ENCODE data around the gene DNAJC5. TPM values are rescaled to one million over a fixed set of nuclear protein-coding genes. Genes with fewer than 3 reads are reported as not detected.

DNAJC5 gene
- total and polyA plus RNA-seq, 12 donors = 19.5 to 52.2 (median 38.3) TPM

DNA sequence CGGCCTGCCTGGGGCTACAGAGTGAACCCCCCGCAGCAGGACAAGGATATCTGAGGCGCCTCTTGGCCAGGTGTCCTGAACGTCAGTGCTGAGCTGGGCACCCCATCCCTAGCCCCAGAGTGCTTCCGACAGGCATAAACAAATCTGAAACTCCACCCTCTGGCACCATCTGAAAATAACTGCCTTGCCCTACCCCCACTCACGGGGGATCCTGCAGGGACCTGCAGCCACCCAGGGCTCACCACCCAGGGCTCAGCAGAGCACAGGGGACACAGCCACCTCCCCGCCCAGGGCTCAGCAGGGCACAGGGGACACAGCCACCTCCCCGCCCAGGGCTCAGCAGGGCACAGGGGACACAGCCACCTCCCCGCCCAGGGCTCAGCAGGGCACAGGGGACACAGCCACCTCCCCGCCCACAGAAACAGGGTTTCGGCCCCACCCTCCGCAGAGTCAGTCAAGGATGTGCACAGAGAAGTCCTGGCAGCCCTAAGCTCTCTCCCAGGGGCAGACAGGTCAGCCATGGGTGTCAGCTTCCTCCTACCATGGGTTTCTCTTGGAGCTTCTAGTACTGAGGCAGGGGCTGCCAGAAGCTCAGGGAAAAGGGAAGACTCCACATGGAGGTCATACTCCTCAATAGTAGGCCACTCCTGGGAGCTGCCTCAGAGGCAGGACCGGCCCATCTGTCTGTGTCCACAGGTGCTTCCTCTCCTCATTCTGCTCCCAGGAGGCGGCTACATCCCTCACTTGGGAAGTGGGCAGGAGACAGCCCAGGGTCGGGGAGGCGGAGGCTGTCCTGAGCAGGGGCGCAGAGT is 56.7 kb downstream of the DNAJC5 start:
- intact Hi-C loops (cut with DNase I) = no loop called here
- peak overlapping the region; percentile 34 to 98 (median 93) for H3K27ac ChIP-seq
- peaks cover 0 to 3% (median 0%) of the 10 kb centered on the region in 9 donors for H3K36me3 ChIP-seq
- H3K27me3 ChIP-seq = no peaks in the 10 kb centered on the region
- TF ChIP-seq, protein P1, sequence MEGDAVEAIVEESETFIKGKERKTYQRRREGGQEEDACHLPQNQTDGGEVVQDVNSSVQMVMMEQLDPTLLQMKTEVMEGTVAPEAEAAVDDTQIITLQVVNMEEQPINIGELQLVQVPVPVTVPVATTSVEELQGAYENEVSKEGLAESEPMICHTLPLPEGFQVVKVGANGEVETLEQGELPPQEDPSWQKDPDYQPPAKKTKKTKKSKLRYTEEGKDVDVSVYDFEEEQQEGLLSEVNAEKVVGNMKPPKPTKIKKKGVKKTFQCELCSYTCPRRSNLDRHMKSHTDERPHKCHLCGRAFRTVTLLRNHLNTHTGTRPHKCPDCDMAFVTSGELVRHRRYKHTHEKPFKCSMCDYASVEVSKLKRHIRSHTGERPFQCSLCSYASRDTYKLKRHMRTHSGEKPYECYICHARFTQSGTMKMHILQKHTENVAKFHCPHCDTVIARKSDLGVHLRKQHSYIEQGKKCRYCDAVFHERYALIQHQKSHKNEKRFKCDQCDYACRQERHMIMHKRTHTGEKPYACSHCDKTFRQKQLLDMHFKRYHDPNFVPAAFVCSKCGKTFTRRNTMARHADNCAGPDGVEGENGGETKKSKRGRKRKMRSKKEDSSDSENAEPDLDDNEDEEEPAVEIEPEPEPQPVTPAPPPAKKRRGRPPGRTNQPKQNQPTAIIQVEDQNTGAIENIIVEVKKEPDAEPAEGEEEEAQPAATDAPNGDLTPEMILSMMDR (IDR thresholded peaks at IDR 0.05) = no peak
- no peaks in the 10 kb centered on the region for H3K9me3 ChIP-seq
- H3K4me3 ChIP-seq = peak overlapping the region in 6 of 10 donors; percentile 23 to 46 (median 40)
- DNase-seq (peak in 1 of 2 donors; percentile 61), ATAC-seq (peak in 6 of 8 donors; percentile 0 to 24 (median 8))
- 45 to 59% methylated on average over 15 to 17 of the region's 17 CpGs for WGBS, 2 donors
- H3K4me1 ChIP-seq = peaks cover 41 to 92% (median 87%) of the 10 kb centered on the region in 9 donors

DNA sequence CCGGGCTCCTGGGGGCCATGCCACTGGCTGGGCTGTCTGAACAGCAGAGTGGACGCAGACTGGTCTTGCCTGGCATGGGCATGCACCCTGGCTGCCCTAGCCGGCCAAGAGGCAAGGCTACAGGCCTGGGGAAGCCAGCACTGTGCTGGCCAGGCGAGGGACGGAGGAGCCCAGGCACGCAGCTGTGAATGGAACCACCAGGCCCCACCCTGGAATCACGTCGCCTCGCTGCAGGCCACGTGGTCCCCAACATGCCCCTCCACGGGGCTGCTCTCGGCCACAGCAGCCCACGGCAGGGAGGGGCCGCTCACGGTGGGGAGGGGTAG is 57.2 kb downstream of the DNAJC5 start:
- ATAC-seq (no peak), DNase-seq (no peak)
- Histone ChIP-seq H3K4me3 (peak overlapping the region in 1 of 10 donors; percentile 46), H3K36me3 (peaks cover 0 to 3% (median 0%) of the 10 kb centered on the region in 9 donors), H3K27ac (peak overlapping the region; percentile 34 to 98 (median 93)), H3K27me3 (no peaks in the 10 kb centered on the region), H3K4me1 (peaks cover 44 to 92% (median 89%) of the 10 kb centered on the region in 9 donors), H3K9me3 (no peaks in the 10 kb centered on the region)
- TF ChIP-seq, protein P1 (IDR thresholded peaks at IDR 0.05) = no peak
- intact Hi-C loops (cut with DNase I) = no loop called here
- WGBS, 2 donors = 44 to 46% methylated on average over 15 of the region's 15 CpGs

DNA sequence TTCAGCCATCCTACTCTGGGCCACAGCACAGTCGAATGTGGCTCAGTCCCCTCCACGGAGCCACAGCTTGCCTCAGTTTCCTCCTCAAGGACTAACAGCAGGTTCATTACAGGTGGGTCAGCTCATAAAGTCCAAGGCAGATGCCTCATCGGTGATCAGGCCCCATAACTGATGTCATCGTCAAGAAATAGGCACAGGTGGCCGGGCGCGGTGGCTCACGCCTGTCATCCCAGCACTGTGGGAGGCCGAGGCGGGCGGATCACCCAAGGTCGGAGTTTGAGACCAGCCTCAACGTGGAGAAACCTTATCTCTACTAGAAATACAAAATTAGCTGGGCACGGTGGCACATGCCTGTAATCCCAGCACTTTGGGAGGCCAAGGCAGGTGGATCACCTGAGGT is 57.8 kb downstream of the DNAJC5 start:
- DNase-seq = no peak
- 58 to 72% methylated on average over 14 of the region's 14 CpGs for WGBS, 2 donors

DNA sequence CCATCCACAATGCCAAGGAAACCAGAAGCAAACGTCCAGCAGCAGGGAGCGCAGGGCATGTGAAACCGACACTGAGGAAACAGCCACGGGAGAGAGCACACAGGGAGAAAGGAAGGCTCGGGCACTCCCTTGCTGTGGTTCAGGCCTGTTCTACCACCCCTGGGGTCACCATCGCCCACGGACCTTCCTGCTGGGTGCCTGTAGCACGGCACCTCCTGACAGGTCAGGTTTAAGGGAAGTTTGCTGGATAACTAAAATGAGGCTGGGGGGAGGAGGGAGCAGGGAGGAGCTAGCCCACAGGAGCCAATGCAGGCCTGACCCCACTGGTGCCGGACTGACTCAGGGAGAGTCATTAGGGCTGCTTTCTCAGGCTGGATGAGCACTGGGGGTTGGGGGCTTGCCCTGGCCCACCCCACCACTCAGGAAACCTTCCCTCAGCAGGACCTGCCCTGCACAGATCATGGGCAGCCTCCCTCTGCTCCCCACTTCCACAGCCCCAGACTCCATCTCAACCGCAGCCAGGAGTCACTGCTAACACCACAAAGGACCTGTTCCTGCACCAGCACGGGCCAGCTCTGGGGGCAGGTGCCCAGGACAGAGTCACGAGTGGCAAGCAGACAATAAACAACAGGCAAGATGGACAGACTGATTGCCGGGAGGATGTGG is 59.0 kb downstream of the DNAJC5 start:
- no peak for DNase-seq
- H3K9me3 ChIP-seq = no peaks in the 10 kb centered on the region
- H3K27ac ChIP-seq = peak overlapping the region in 8 of 10 donors; percentile 17 to 98 (median 95)
- 47 to 52% methylated on average over 13 of the region's 13 CpGs for WGBS, 2 donors
- TF ChIP-seq, protein P1 (IDR thresholded peaks at IDR 0.05) = no peak
- peaks cover 0 to 5% (median 0%) of the 10 kb centered on the region in 9 donors for H3K36me3 ChIP-seq
- peak overlapping the region in 5 of 10 donors; percentile 3 to 100 (median 86) for H3K4me3 ChIP-seq
- H3K4me1 ChIP-seq = peaks cover 30 to 86% (median 81%) of the 10 kb centered on the region in 9 donors
- intact Hi-C loops (cut with DNase I) = no loop called here
- no peaks in the 10 kb centered on the region for H3K27me3 ChIP-seq
- ATAC-seq = no peak

More for the DNA sequence above, 57.8 kb downstream of the DNAJC5 start:
- no peak for ATAC-seq
- peaks cover 0 to 3% (median 0%) of the 10 kb centered on the region in 9 donors for H3K36me3 ChIP-seq
- no peaks in the 10 kb centered on the region for H3K9me3 ChIP-seq
- peaks cover 38 to 92% (median 89%) of the 10 kb centered on the region in 9 donors for H3K4me1 ChIP-seq
- TF ChIP-seq, protein P1 (IDR thresholded peaks at IDR 0.05) = no peak
- intact Hi-C loops (cut with DNase I) = no loop called here
- H3K4me3 ChIP-seq = no peak overlapping the region
- H3K27ac ChIP-seq = peak overlapping the region; percentile 34 to 98 (median 93)
- no peaks in the 10 kb centered on the region for H3K27me3 ChIP-seq

All from heart right ventricle (tissue), 16 donors.